LNCAP (cell line): ENCODE data around the gene PROB1.
A peak's percentile ranks its signal among the peaks of the same experiment; 100 is the strongest.

Experiments
- CTCF ChIP-seq: fragments of 450-650 bp; IDR thresholded peaks from 2 replicates; pipeline ENCODE4 v1.5.1; 2017; ENCODE audit warnings: mild to moderate bottlenecking

The PROB1 gene

GRCh38 chr5:139430015-139430414 is 35.1 kb upstream of the PROB1 start:
- no peak for TF ChIP-seq CTCF

DNA sequence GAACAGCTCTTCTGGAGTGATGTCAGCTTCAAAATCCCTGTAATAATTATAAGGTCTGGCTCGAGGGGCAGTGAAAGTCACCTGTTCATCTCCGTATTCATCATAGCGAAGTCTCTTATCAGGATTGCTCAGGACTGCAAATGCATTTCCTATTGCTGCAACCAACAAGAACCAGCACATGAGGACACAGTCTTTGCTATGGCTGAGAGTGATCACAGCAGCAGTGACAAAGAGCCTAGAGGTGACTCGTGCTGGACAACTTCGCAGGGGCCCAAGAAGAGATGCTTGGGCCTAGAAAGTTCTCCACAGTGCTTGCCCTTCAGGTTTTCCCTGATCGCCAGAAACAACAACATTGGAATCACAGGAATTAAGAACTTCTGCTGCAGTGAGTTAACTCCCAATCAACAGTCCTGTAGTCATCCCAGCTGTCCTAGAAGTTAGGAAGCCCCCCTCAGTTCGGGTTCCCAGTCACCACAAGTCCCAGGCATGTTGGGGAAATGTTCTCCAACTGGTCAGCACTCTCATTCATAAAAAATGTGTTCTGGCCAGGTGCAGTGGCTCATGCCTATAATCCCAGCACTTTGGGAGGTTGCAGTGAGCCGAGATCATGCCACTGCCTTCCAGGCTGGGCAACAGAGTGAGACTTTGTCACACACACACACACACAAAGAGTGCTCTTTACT is 31.4 kb upstream of the PROB1 start:
- no peak for TF ChIP-seq CTCF

DNA sequence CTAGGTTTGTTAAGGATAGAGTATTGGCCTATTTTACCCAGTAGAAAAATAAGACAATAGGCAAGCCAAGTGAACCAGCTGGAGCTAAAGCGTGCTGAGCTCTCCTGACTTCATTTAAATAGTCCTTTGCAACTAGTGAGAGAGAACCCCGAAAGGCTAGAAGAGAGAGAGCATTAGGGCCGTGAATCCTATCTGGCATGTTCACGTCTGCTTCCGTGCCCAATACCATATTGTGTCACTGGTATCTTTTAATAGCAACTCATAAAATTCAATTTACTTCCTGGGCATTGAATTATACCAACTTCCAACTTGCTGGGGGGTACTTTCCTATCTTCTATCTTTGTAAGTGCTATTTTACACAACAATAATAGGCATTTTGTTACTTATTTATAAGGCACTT is 30.6 kb upstream of the PROB1 start:
- no peak for TF ChIP-seq CTCF

DNA sequence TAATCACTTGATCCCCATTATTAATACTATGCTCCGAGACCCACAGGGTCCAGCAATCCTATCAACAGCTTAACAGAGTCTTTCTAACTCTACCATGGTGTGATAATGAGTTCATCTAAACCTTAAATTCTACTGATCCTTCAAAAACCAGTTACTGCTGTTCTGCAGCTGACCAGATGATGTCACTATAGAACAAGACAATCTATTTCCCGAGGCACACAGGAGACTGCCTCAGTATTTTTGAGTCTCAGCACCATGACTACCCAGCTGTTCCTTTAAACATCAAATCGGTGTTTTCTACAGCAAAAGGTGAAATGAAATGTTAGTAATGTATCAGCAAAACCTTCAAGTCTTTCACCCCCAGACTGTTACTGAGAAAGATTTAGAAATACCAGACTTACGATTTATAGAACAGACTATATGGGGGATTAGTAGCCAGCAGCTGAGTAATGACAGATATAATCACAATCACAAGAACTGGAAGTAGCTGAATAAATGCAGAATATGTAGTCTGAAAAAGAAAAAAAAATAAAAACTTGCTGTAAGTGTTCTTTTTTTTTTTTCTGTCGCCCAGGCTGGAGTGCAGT is 27.5 kb upstream of the PROB1 start:
- TF ChIP-seq CTCF, result peak; percentile 97

DNA sequence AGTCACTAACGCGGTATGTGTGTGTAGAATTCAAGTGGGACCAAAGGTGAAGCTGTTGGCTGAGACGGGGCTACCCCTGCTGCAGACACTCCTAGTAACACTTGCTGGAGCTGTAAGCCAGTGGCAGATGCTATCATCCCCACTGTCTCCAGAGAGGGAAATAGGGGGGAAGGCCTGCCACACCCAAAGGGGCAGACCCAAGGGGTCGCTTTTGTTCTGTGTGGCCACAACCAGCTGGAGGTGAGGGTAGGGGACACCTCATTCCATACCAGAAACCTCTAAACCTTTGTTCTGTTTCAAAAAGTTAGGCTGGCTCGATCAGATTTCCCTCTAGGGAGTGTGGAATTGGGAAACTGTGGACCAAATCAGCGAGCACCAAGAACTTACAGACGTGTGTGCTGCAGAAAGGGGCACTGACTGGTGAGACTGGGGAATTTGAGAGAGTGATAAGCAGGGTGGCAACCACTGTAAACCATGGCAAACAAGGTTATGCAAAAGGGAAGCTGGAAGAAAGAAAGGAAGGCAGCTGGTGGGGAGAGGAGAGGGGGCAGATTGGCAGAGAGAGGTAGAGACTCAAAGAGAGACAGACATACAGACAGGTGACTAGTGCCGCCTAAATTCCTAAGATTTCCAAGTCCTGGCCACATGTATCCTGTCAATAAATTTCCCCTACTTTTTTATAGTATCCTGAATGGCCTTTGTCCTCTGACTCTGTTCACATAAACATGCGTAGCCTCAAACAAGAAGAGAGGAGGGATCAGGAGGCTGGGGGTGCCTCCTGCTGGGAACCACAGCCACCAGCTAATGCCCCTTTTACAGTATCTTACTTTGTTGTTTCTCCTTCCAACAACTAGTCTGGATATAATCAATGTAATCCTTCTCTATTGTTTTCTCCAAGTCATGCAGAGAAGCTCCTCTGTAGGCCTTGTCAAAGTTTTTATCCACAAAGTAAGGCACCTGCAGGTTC is 24.6 kb upstream of the PROB1 start:
- TF ChIP-seq CTCF, result no peak

GRCh38 chr5:139418793-139419192 is 23.9 kb upstream of the PROB1 start:
- no peak for TF ChIP-seq CTCF

GRCh38 chr5:139417214-139417613 is 22.3 kb upstream of the PROB1 start:
- no peak for TF ChIP-seq CTCF
